GM12878 (cell line): Measurements from ENCODE around the gene DLGAP3. TPM values are rescaled to one million over a fixed set of nuclear protein-coding genes. Genes with fewer than 3 reads are reported as not detected.

Experiments used
- ATAC-seq: fragments of 200-7000 bp; cut with Tn5 transposase; 3 replicates; pipeline ENCODE4 v1.9.1; 2020; ENCODE audit warnings: mild to moderate bottlenecking, moderate library complexity
- BruUV-seq: library from RNA; stranded (reverse); fragments of 400-500 nt; replicated peaks from 2 replicates; lab custom pipeline; 2021; lab: Mats Ljungman, UMichigan
- CTCF ChIA-PET: fragments of 300-600 bp; sonication (Branson Sonifier 250); formaldehyde crosslinking; extraction: SDS; loops from one replicate; lab custom pipeline; 2021; ENCODE audit warnings: inconsistent platforms; lab: Yijun Ruan, JAX
- POLR2A ChIA-PET: fragments of 350-600 bp; formaldehyde crosslinking; extraction: SDS; loops from one replicate; lab custom pipeline; 2021; ENCODE audit warnings: inconsistent platforms; lab: Charles Lee
- RAD21 ChIA-PET: fragments of 300-600 bp; sonication (Branson Sonifier 250); formaldehyde crosslinking; loops from one replicate; lab custom pipeline; 2023; ENCODE audit warnings: antibody characterized with exemption; ENCODE audit not compliant: unreplicated experiment; lab: Charles Lee
- SMC1A ChIA-PET: fragments of 300-600 bp; sonication (Branson Sonifier 250); formaldehyde crosslinking; loops from one replicate; lab custom pipeline; 2023; ENCODE audit not compliant: unreplicated experiment, uncharacterized antibody; lab: Charles Lee
- DNase-seq: peaks from one replicate; pipeline ENCODE4 v3.0.0-alpha.2; 2011; ENCODE audit warnings: low read depth, low spot score
- FAIRE-seq: peaks from 3 replicates; lab custom pipeline; 2011; peaks lifted over from hg19 to GRCh38; lab: Jason Lieb, UNC
- H2AFZ ChIP-seq: 2 replicates; pipeline ENCODE4 v1.6.0; 2011; ENCODE audit warnings: low read depth, low read length, control low read depth; ENCODE audit not compliant: control insufficient read depth
- H3K27ac ChIP-seq: 2 replicates; pipeline ENCODE4 v1.5.1; 2011; ENCODE audit warnings: control low read depth; ENCODE audit not compliant: control insufficient read depth, insufficient read depth
- H3K27me3 ChIP-seq, 2 experiments: replicated peaks in 1 of 2; 2 replicates each; pipeline versions ENCODE4 v1.6.0 to v1.6.1; 2011; ENCODE audit warnings: low read length in 1 of 2; ENCODE audit not compliant: control insufficient read depth in 2 of 2, insufficient read depth in 2 of 2
- H3K36me3 ChIP-seq, 2 experiments: 2 replicates each; pipeline ENCODE4 v1.5.1; 2011; ENCODE audit warnings: low read length in 1 of 2; ENCODE audit not compliant: control insufficient read depth in 2 of 2, insufficient read depth in 2 of 2
- H3K4me1 ChIP-seq: 2 replicates; pipeline ENCODE4 v1.6.1; 2011; ENCODE audit warnings: mild to moderate bottlenecking, low read length, moderate library complexity, mixed read lengths; ENCODE audit not compliant: control insufficient read depth, insufficient read depth
- H3K4me2 ChIP-seq: 2 replicates; pipeline ENCODE4 v1.6.0; 2011; ENCODE audit warnings: control low read depth; ENCODE audit not compliant: control insufficient read depth, insufficient read depth
- H3K4me3 ChIP-seq: fragments of 200-600 bp; sonication (generic); 2 replicates; pipeline ENCODE4 v1.5.1; 2016
- H3K79me2 ChIP-seq: 2 replicates; pipeline ENCODE4 v1.6.0; 2011; ENCODE audit warnings: low read length; ENCODE audit not compliant: control insufficient read depth, insufficient read depth
- H3K9ac ChIP-seq: 2 replicates; pipeline ENCODE4 v1.8.0; 2011; ENCODE audit warnings: low read length, control low read depth, mixed read lengths; ENCODE audit not compliant: control insufficient read depth, insufficient read depth
- H3K9me3 ChIP-seq: replicated peaks from 3 replicates; pipeline ENCODE4 v1.5.1; 2011; ENCODE audit warnings: mild to moderate bottlenecking, low read length; ENCODE audit not compliant: control insufficient read depth, insufficient read depth
- H4K20me1 ChIP-seq: 2 replicates; pipeline ENCODE4 v1.6.0; 2011; ENCODE audit not compliant: control insufficient read depth, insufficient read depth
- BCL11A ChIP-seq: IDR thresholded peaks from 2 replicates; pipeline ENCODE4 v1.6.1; 2011; ENCODE audit warnings: low read depth, low read length
- CHD4 ChIP-seq: fragments of 200-600 bp; sonication (generic); IDR thresholded peaks from 2 replicates; pipeline ENCODE4 v1.6.1; 2016; ENCODE audit warnings: mild to moderate bottlenecking
- CREB1 ChIP-seq: IDR thresholded peaks from 2 replicates; pipeline ENCODE4 v1.6.1; 2012; ENCODE audit warnings: low read depth, mild to moderate bottlenecking, inconsistent platforms
- MLLT1 ChIP-seq: fragments of 450-650 bp; IDR thresholded peaks from 2 replicates; pipeline ENCODE4 v1.6.1; 2016; ENCODE audit warnings: mild to moderate bottlenecking
- NR2C2 ChIP-seq: IDR thresholded peaks from 2 replicates; pipeline ENCODE4 v1.6.1; 2011; ENCODE audit warnings: borderline replicate concordance, low read depth; ENCODE audit not compliant: control insufficient read depth, insufficient read length
- NRF1 ChIP-seq: conservative IDR thresholded peaks from 2 replicates; pipeline ENCODE4 v1.6.1; 2011; ENCODE audit warnings: mild to moderate bottlenecking, low read depth, low read length, improper control_type of control experiment
- PAX5 ChIP-seq: IDR thresholded peaks from 2 replicates; pipeline ENCODE4 v1.6.1; 2011; ENCODE audit warnings: low read depth, low read length, borderline replicate concordance
- PAX8 ChIP-seq: fragments of 450-650 bp; IDR thresholded peaks from 2 replicates; pipeline ENCODE4 v1.6.1; 2017; ENCODE audit warnings: mild to moderate bottlenecking, moderate library complexity
- REST ChIP-seq: IDR thresholded peaks from 2 replicates; pipeline ENCODE4 v1.6.1; 2012; ENCODE audit warnings: mild to moderate bottlenecking, low read depth, low read length
- RUNX3 ChIP-seq: IDR thresholded peaks from 2 replicates; pipeline ENCODE4 v1.6.1; 2012; ENCODE audit warnings: low read length, inconsistent platforms
- SIN3A ChIP-seq: IDR thresholded peaks from 2 replicates; pipeline ENCODE4 v1.6.1; 2012; ENCODE audit warnings: low read depth, low read length, improper control_type of control experiment
- WGBS: methylation state at CpG from one replicate; pipeline ENCODE4 v1.1.6; 2016; ENCODE audit warnings: low lambda C conversion rate; ENCODE audit not compliant: insufficient replicate concordance, insufficient coverage; ENCODE audit errors: missing lambda C conversion rate; 5-methylcytosine and 5-hydroxymethylcytosine counted together
- in situ Hi-C: fragments of 300-500 bp; cut with MboI; formaldehyde crosslinking; loops from 9 replicates; pipeline ENCODE4 v1.14.3; 2018; ENCODE audit warnings: mixed read lengths
- intact Hi-C: fragments of 100-400 bp; cut with micrococcal nuclease; formaldehyde crosslinking; loops from one replicate; pipeline ENCODE4 v1.14.2; 2022; ENCODE audit not compliant: unreplicated experiment
- polyA plus RNA-seq, 11 experiments: library from polyadenylated mRNA; depleted of rRNA in 4 of 11; unstranded in 6 of 11; stranded (reverse) in 5 of 11; fragments of >200 nt; fragmentation: Nextera tagmentation in 4 of 11; fragmentation: Illumina TruSeq in 1 of 11; extraction: Ambion mirVana in 4 of 11; extraction: Trizol in 1 of 11; gene quantifications; 1 replicate in 1 of 11; 2 replicates in 10 of 11; pipeline versions ENCODE4 v1.2.1 to v1.2.3, GENCODE V29; 2011 to 2016; ENCODE audit warnings: inconsistent platforms in 2 of 11, missing spikeins in 2 of 11, low read depth in 1 of 11
- total RNA-seq, 4 experiments: library from RNA; depleted of rRNA in 3 of 4; stranded (reverse); fragments of >200 nt in 3 of 4; fragmentation: Illumina TruSeq in 1 of 4; extraction: Trizol in 1 of 4; gene quantifications; 2 replicates each; pipeline versions ENCODE4 v1.2.1 to v1.2.3, GENCODE V29; 2013 to 2021

The DLGAP3 gene
- total and polyA plus RNA-seq, 10 of the 15 experiments (the other 5 are each of a cell fraction or from before 2014, with no cell fraction given): 0.03 to 0.15 (median 0.08) TPM; not detected in 4

- Histone ChIP-seq H3K27ac (no peak overlapping the region), H3K4me1 (no peaks in the 10 kb centered on the region), H3K4me3 (no peak overlapping the region), H3K4me2 (no peak overlapping the region), H2AFZ (no peak overlapping the region), H4K20me1 (no peaks in the 10 kb centered on the region), H3K27me3 (no peaks in the 10 kb centered on the region), H3K9me3 (no peaks in the 10 kb centered on the region), H3K79me2 (no peaks in the 10 kb centered on the region), H3K36me3 (no peaks in the 10 kb centered on the region), H3K9ac (no peak overlapping the region)
- no peak for DNase-seq
- intact Hi-C loops (no loop called here), in situ Hi-C loops (no loop called here)
- CTCF ChIA-PET: interaction anchor here (1.7 kb wide), 1 partner anchor 9 kb away, joined by 6 read pairs; no protein-coding TSS in a partner anchor
- SMC1A ChIA-PET: no interaction called here
- POLR2A ChIA-PET: no interaction called here
- BruUV-seq: no TSS peak
- no peak for TF ChIP-seq NRF1
- ATAC-seq: no peak
- WGBS: 92% methylated on average over 4 of the region's 4 CpGs
- RAD21 ChIA-PET: interaction anchor here (1.4 kb wide), 1 partner anchor 8 kb away, joined by 3 read pairs; no protein-coding TSS in a partner anchor
- no peak for FAIRE-seq
Measured at GRCh38 chr1:34844252-34844634, 85.2 kb downstream of the DLGAP3 start.

GRCh38 chr1:34843392-34844251 is 85.8 kb downstream of the DLGAP3 start:
- ATAC-seq (no peak), DNase-seq (no peak), FAIRE-seq (no peak)
- Histone ChIP-seq H3K27me3 (no peaks in the 10 kb centered on the region), H3K36me3 (no peaks in the 10 kb centered on the region), H3K79me2 (no peaks in the 10 kb centered on the region), H2AFZ (no peak overlapping the region), H3K4me1 (no peaks in the 10 kb centered on the region), H3K9me3 (no peaks in the 10 kb centered on the region), H3K4me3 (no peak overlapping the region), H3K9ac (no peak overlapping the region), H4K20me1 (no peaks in the 10 kb centered on the region), H3K27ac (no peak overlapping the region), H3K4me2 (no peak overlapping the region)
- no TSS peak for BruUV-seq
- in situ Hi-C loops: no loop called here
- intact Hi-C loops: no loop called here
- CTCF ChIA-PET: interaction anchor here (1.7 kb wide), 1 partner anchor 9 kb away, joined by 6 read pairs; no protein-coding TSS in a partner anchor
- POLR2A ChIA-PET: no interaction called here
- SMC1A ChIA-PET: no interaction called here
- RAD21 ChIA-PET: interaction anchor here (1.4 kb wide), 1 partner anchor 9 kb away, joined by 3 read pairs; no protein-coding TSS in a partner anchor
- 80% methylated on average over 14 of the region's 14 CpGs for WGBS
- TF ChIP-seq REST (no peak), PAX5 (no peak), RUNX3 (no peak), MLLT1 (no peak), CREB1 (no peak), NR2C2 (no peak), CHD4 (no peak), BCL11A (no peak), SIN3A (no peak), PAX8 (no peak)
